Stimulated activated CD4-positive, alpha-beta T cell treated with anti-CD3 and anti-CD28 coated beads, Interleukin-1b, Interleukin-23, amount 100 ng/mL, for 24 hours (primary cell): ENCODE measurements around the gene LEFTY1.
"Not testable (repeated sequence)": the region's sequence is repeated elsewhere in the genome, so short reads cannot be mapped to it uniquely, and the experiment has no call there.

Source experiments
- DNase-seq, 4 experiments: peaks; one replicate each; pipeline ENCODE4 v3.0.0-alpha.2; 2020; ENCODE audit warnings: low read depth in 4 of 4, low spot score in 1 of 4

Gene LEFTY1

GRCh38 chr1:225850370-225850769 lies 38.6 kb downstream of the LEFTY1 start:
- DNase-seq: no peak

GRCh38 chr1:225849925-225850324 lies 39.0 kb downstream of the LEFTY1 start:
- DNase-seq: no peak

- DNase-seq: no peak
Measured at GRCh38 chr1:225848030-225848955, 40.7 kb downstream of the LEFTY1 start.

GRCh38 chr1:225847610-225848009 lies 41.3 kb downstream of the LEFTY1 start:
- no peak for DNase-seq

GRCh38 chr1:225846331-225847310 lies 42.3 kb downstream of the LEFTY1 start:
- DNase-seq: no peak

GRCh38 chr1:225845571-225846259 lies 43.2 kb downstream of the LEFTY1 start:
- no peak for DNase-seq

- DNase-seq: no peak
Measured at GRCh38 chr1:225845097-225845496, 43.8 kb downstream of the LEFTY1 start.

GRCh38 chr1:225844236-225845061 lies 44.5 kb downstream of the LEFTY1 start:
- no peak for DNase-seq

- no peak for DNase-seq
Measured at GRCh38 chr1:225843426-225843795, 45.5 kb downstream of the LEFTY1 start.

GRCh38 chr1:225842788-225843425 lies 46.0 kb downstream of the LEFTY1 start:
- DNase-seq: no peak

- no peak for DNase-seq
Measured at GRCh38 chr1:225842074-225842473, 46.9 kb downstream of the LEFTY1 start.

GRCh38 chr1:225840713-225841112 lies 48.2 kb downstream of the LEFTY1 start:
- no peak for DNase-seq

- no peak for DNase-seq
Measured at GRCh38 chr1:225840223-225840610, 48.7 kb downstream of the LEFTY1 start.

GRCh38 chr1:225838793-225839192 lies 50.2 kb downstream of the LEFTY1 start:
- DNase-seq: no peak

- DNase-seq: not testable (repeated sequence)
Measured at GRCh38 chr1:225836296-225836695, 52.6 kb downstream of the LEFTY1 start.
